GM12878 (cell line): ENCODE results near the gene FFAR4. TPM values are rescaled to one million over a fixed set of nuclear protein-coding genes. Genes with fewer than 3 reads are reported as not detected.

ENCODE experiments used
- EED ChIP-seq: sonication (generic); IDR thresholded peaks from 2 replicates; pipeline ENCODE4 v1.6.1; 2016; ENCODE audit warnings: antibody characterized with exemption, low read depth
- EZH2 ChIP-seq: IDR thresholded peaks from 2 replicates; pipeline ENCODE4 v1.6.1; 2012; ENCODE audit warnings: low read depth, mild to moderate bottlenecking, control low read depth, inconsistent platforms, low read length, borderline replicate concordance; ENCODE audit not compliant: control insufficient read depth
- FOXK2 ChIP-seq: fragments of 450-650 bp; IDR thresholded peaks from 2 replicates; pipeline ENCODE4 v1.6.1; 2017; ENCODE audit warnings: mild to moderate bottlenecking, moderate library complexity
- IKZF1 ChIP-seq: fragments of 450-650 bp; conservative IDR thresholded peaks from 2 replicates; pipeline ENCODE4 v1.6.1; 2017; ENCODE audit warnings: antibody characterized with exemption, mild to moderate bottlenecking
- NFYB ChIP-seq: IDR thresholded peaks from 2 replicates; pipeline ENCODE4 v1.6.1; 2011; ENCODE audit warnings: low read depth, mild to moderate bottlenecking, low read length, improper control_type of control experiment, moderate library complexity; ENCODE audit not compliant: insufficient read depth
- PKNOX1 ChIP-seq: fragments of 450-650 bp; IDR thresholded peaks from 2 replicates; pipeline ENCODE4 v1.6.1; 2016; ENCODE audit warnings: mild to moderate bottlenecking
- PML ChIP-seq: IDR thresholded peaks from 2 replicates; pipeline ENCODE4 v1.6.1; 2012; ENCODE audit warnings: low read length, inconsistent platforms
- POLR2AphosphoS5 ChIP-seq: IDR thresholded peaks from 2 replicates; pipeline ENCODE4 v1.6.1; 2011; ENCODE audit warnings: mild to moderate bottlenecking, low read length, inconsistent platforms
- SIX5 ChIP-seq: IDR thresholded peaks from 2 replicates; pipeline ENCODE4 v1.6.1; 2011; ENCODE audit warnings: mild to moderate bottlenecking, low read depth, low read length, moderate library complexity; ENCODE audit not compliant: severe bottlenecking
- ZNF592 ChIP-seq: fragments of 450-650 bp; IDR thresholded peaks from 2 replicates; pipeline ENCODE4 v1.6.1; 2017; ENCODE audit warnings: mild to moderate bottlenecking, moderate library complexity
- polyA plus RNA-seq, 11 experiments: library from polyadenylated mRNA; depleted of rRNA in 4 of 11; unstranded in 6 of 11; stranded (reverse) in 5 of 11; fragments of >200 nt; fragmentation: Nextera tagmentation in 4 of 11; fragmentation: Illumina TruSeq in 1 of 11; extraction: Ambion mirVana in 4 of 11; extraction: Trizol in 1 of 11; gene quantifications; 1 replicate in 1 of 11; 2 replicates in 10 of 11; pipeline versions ENCODE4 v1.2.1 to v1.2.3, GENCODE V29; 2011 to 2016; ENCODE audit warnings: inconsistent platforms in 2 of 11, missing spikeins in 2 of 11, low read depth in 1 of 11
- total RNA-seq, 4 experiments: library from RNA; depleted of rRNA in 3 of 4; stranded (reverse); fragments of >200 nt in 3 of 4; fragmentation: Illumina TruSeq in 1 of 4; extraction: Trizol in 1 of 4; gene quantifications; 2 replicates each; pipeline versions ENCODE4 v1.2.1 to v1.2.3, GENCODE V29; 2013 to 2021

FFAR4 gene
- total and polyA plus RNA-seq, 10 of the 15 experiments (the other 5 are each of a cell fraction or from before 2014, with no cell fraction given), result not detected

- TF ChIP-seq ZNF592 (no peak), EED (no peak), EZH2 (no peak), FOXK2 (no peak), POLR2AphosphoS5 (no peak), PML (no peak), IKZF1 (no peak), PKNOX1 (no peak), SIX5 (no peak), NFYB (no peak)
Observed at GRCh38 chr10:93628858-93629257, 62.4 kb downstream of the FFAR4 start (continued).
